CD14-positive monocyte (primary cell): Measurements from ENCODE around the gene LHX4. TPM values are rescaled to one million over a fixed set of nuclear protein-coding genes. Genes with fewer than 3 reads are reported as not detected.
A peak's percentile ranks its signal among the peaks of the same experiment; 100 is the strongest.

Experiments
- DNase-seq, 3 donors: peaks; one replicate each; pipeline ENCODE4 v3.0.0-alpha.2; 2011 to 2022
- H2AFZ ChIP-seq: 2 replicates; pipeline ENCODE4 v1.6.0; 2012; ENCODE audit warnings: mild to moderate bottlenecking, low read depth, low read length, inconsistent platforms; ENCODE audit not compliant: insufficient read depth, poor library complexity, severe bottlenecking
- H3K27ac ChIP-seq, 2 donors: 1 replicate in 1 of 2; 2 replicates in 1 of 2; pipeline ENCODE4 v1.5.1; 2012 to 2013; ENCODE audit warnings: low read length in 2 of 2, control low read depth in 1 of 2, inconsistent platforms in 1 of 2, low read depth in 1 of 2, mild to moderate bottlenecking in 1 of 2
- H3K27me3 ChIP-seq, 2 donors: one replicate each; pipeline versions ENCODE4 v1.6.0 to v1.6.1; 2011 to 2013; ENCODE audit warnings: low read length in 2 of 2; ENCODE audit not compliant: control insufficient read depth in 2 of 2, insufficient read depth in 2 of 2
- H3K36me3 ChIP-seq, 2 donors: replicated peaks in 1 of 2; 1 replicate in 1 of 2; 2 replicates in 1 of 2; pipeline versions ENCODE4 v1.5.1 to v1.6.1; 2012 to 2013; ENCODE audit warnings: low read length in 2 of 2, control low read depth in 1 of 2, inconsistent platforms in 1 of 2, mild to moderate bottlenecking in 1 of 2; ENCODE audit not compliant: insufficient read depth in 2 of 2, control insufficient read depth in 1 of 2
- H3K4me1 ChIP-seq, 2 donors: 1 replicate in 1 of 2; 2 replicates in 1 of 2; pipeline versions ENCODE4 v1.5.1 to v1.6.1; 2012 to 2013; ENCODE audit warnings: low read length in 2 of 2, control low read depth in 1 of 2, inconsistent platforms in 1 of 2, mild to moderate bottlenecking in 1 of 2, moderate library complexity in 1 of 2; ENCODE audit not compliant: insufficient read depth in 2 of 2, control insufficient read depth in 1 of 2
- H3K4me2 ChIP-seq: replicated peaks from 2 replicates; pipeline ENCODE3; 2012; ENCODE audit warnings: low read length, moderate library complexity, mild to moderate bottlenecking; ENCODE audit not compliant: poor library complexity, severe bottlenecking; ENCODE audit errors: extremely low read depth
- H3K4me3 ChIP-seq, 3 experiments: fragments of 200-600 bp in 1 of 3; sonication (generic) in 1 of 3; replicated peaks in 1 of 3; 1 replicate in 2 of 3; 2 replicates in 1 of 3; pipeline ENCODE4 v1.5.1; 2011 to 2013; ENCODE audit warnings: low read length in 3 of 3, mild to moderate bottlenecking in 3 of 3, control low read depth in 2 of 3, low read depth in 2 of 3, inconsistent platforms in 1 of 3, moderate library complexity in 1 of 3
- H3K79me2 ChIP-seq: 2 replicates; pipeline ENCODE4 v1.6.0; 2012; ENCODE audit warnings: mild to moderate bottlenecking, control low read depth, inconsistent platforms, low read length, moderate library complexity; ENCODE audit not compliant: insufficient read depth
- H3K9ac ChIP-seq: 2 replicates; pipeline ENCODE4 v1.6.0; 2017; ENCODE audit warnings: low read length, mild to moderate bottlenecking; ENCODE audit not compliant: insufficient read depth, poor library complexity, severe bottlenecking
- H3K9me3 ChIP-seq, 2 donors: replicated peaks in 1 of 2; 1 replicate in 1 of 2; 2 replicates in 1 of 2; pipeline versions ENCODE4 v1.5.1 to v1.6.1; 2012 to 2013; ENCODE audit warnings: low read length in 2 of 2, control low read depth in 1 of 2; ENCODE audit not compliant: control insufficient read depth in 1 of 2, insufficient read depth in 1 of 2
- H4K20me1 ChIP-seq: 2 replicates; pipeline ENCODE4 v1.6.0; 2012; ENCODE audit warnings: mild to moderate bottlenecking, low read length, control low read depth, moderate library complexity; ENCODE audit not compliant: insufficient read depth
- H3K27ac Mint-ChIP-seq, 7 donors: one replicate each; pipeline ENCODE4 v1.8.0; 2020; ENCODE audit warnings: mild to moderate bottlenecking in 7 of 7, mixed read lengths in 7 of 7, moderate library complexity in 6 of 7, inconsistent platforms in 2 of 7
- H3K27me3 Mint-ChIP-seq, 3 donors: one replicate each; pipeline ENCODE4 v1.8.0; 2021 to 2022; ENCODE audit warnings: low read depth in 3 of 3, mild to moderate bottlenecking in 3 of 3, mixed read lengths in 3 of 3, moderate library complexity in 3 of 3, inconsistent platforms in 1 of 3
- H3K36me3 Mint-ChIP-seq, 2 donors: one replicate each; pipeline ENCODE4 v1.8.0; 2020; ENCODE audit warnings: mixed read lengths in 2 of 2, inconsistent platforms in 1 of 2, mild to moderate bottlenecking in 1 of 2
- H3K4me1 Mint-ChIP-seq: one replicate; pipeline ENCODE4 v1.8.0; 2020; ENCODE audit warnings: mild to moderate bottlenecking, mixed read lengths
- H3K4me3 Mint-ChIP-seq, 2 donors: one replicate each; pipeline ENCODE4 v1.8.0; 2020; ENCODE audit warnings: mild to moderate bottlenecking in 2 of 2, mixed read lengths in 2 of 2, moderate library complexity in 1 of 2
- H3K9me3 Mint-ChIP-seq, 7 donors: one replicate each; pipeline ENCODE4 v1.8.0; 2020 to 2022; ENCODE audit warnings: mixed read lengths in 7 of 7, mild to moderate bottlenecking in 6 of 7, moderate library complexity in 6 of 7, inconsistent platforms in 2 of 7
- WGBS: methylation state at CpG from one replicate; pipeline ENCODE4 v1.1.5; 2013; ENCODE audit warnings: missing lambda C conversion rate; ENCODE audit not compliant: insufficient coverage; 5-methylcytosine and 5-hydroxymethylcytosine counted together
- intact Hi-C, 2 donors: fragments of 100-400 bp; cut with micrococcal nuclease; formaldehyde crosslinking; loops; one replicate each; pipeline versions ENCODE4 v1.15.0 to v1.15.1; 2023
- polyA plus RNA-seq, 3 donors: library from polyadenylated mRNA; depleted of rRNA in 1 of 3; unstranded in 2 of 3; stranded (reverse) in 1 of 3; fragments of 300-500 nt in 2 of 3; fragments of >200 nt in 1 of 3; fragmentation: Illumina TruSeq in 2 of 3; gene quantifications; 1 replicate in 2 of 3; 2 replicates in 1 of 3; pipeline ENCODE4 v1.2.3, GENCODE V29; 2012 to 2021
- TF ChIP-seq, protein P1 (sequence below): fragments of 200-600 bp; IDR thresholded peaks from one replicate; pipeline ENCODE4 v1.8.0; 2022; ENCODE audit warnings: antibody characterized with exemption, mild to moderate bottlenecking

The LHX4 gene
- polyA plus RNA-seq, 3 donors, result not detected

- H3K4me3 ChIP-seq, result no peak overlapping the region
- peaks cover 26 to 45% of the 10 kb centered on the region in 2 donors for H3K36me3 Mint-ChIP-seq
- WGBS, result 100% methylated on average over 3 of the region's 4 CpGs
- DNase-seq, result no peak
- H3K36me3 ChIP-seq, result peaks cover 3 to 13% of the 10 kb centered on the region in 2 donors
- intact Hi-C loops, result loop anchor here in 1 of 2 donors (10.0 kb wide), 1 partner anchor 132 kb away; no protein-coding TSS in a partner anchor
- peaks cover 0 to 3% (median 0%) of the 10 kb centered on the region in 7 donors for H3K9me3 Mint-ChIP-seq
- H3K4me1 Mint-ChIP-seq, result peaks cover 51% of the 10 kb centered on the region
- H2AFZ ChIP-seq, result no peak overlapping the region
- H3K27me3 Mint-ChIP-seq, result peaks cover 0 to 6% (median 3%) of the 10 kb centered on the region in 3 donors
- H3K27ac ChIP-seq, result no peak overlapping the region
- no peak overlapping the region for H3K4me2 ChIP-seq
- TF ChIP-seq, protein P1, sequence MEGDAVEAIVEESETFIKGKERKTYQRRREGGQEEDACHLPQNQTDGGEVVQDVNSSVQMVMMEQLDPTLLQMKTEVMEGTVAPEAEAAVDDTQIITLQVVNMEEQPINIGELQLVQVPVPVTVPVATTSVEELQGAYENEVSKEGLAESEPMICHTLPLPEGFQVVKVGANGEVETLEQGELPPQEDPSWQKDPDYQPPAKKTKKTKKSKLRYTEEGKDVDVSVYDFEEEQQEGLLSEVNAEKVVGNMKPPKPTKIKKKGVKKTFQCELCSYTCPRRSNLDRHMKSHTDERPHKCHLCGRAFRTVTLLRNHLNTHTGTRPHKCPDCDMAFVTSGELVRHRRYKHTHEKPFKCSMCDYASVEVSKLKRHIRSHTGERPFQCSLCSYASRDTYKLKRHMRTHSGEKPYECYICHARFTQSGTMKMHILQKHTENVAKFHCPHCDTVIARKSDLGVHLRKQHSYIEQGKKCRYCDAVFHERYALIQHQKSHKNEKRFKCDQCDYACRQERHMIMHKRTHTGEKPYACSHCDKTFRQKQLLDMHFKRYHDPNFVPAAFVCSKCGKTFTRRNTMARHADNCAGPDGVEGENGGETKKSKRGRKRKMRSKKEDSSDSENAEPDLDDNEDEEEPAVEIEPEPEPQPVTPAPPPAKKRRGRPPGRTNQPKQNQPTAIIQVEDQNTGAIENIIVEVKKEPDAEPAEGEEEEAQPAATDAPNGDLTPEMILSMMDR, result no peak
- peak overlapping the region in 1 of 7 donors; percentile 72 for H3K27ac Mint-ChIP-seq
- H3K4me3 Mint-ChIP-seq, result no peak overlapping the region
- no peaks in the 10 kb centered on the region for H3K27me3 ChIP-seq
- no peaks in the 10 kb centered on the region for H3K79me2 ChIP-seq
- no peaks in the 10 kb centered on the region for H3K9me3 ChIP-seq
- no peak overlapping the region for H3K9ac ChIP-seq
- peaks cover 38 to 50% of the 10 kb centered on the region in 2 donors for H3K4me1 ChIP-seq
- H4K20me1 ChIP-seq, result no peaks in the 10 kb centered on the region
These were observed 42.3 kb downstream of the LHX4 start for GRCh38 chr1:180272395-180272794.

- no peaks in the 10 kb centered on the region for H3K79me2 ChIP-seq
- no peaks in the 10 kb centered on the region for H3K27me3 ChIP-seq
- Mint-ChIP-seq H3K9me3 (peaks cover 0 to 3% (median 0%) of the 10 kb centered on the region in 7 donors), H3K4me3 (no peak overlapping the region), H3K27ac (no peak overlapping the region), H3K4me1 (peaks cover 53% of the 10 kb centered on the region), H3K27me3 (peaks cover 0 to 6% (median 3%) of the 10 kb centered on the region in 3 donors), H3K36me3 (peaks cover 26 to 52% of the 10 kb centered on the region in 2 donors)
- H3K4me3 ChIP-seq, result no peak overlapping the region
- intact Hi-C loops, result loop anchor here in 1 of 2 donors (10.0 kb wide), 1 partner anchor 132 kb away; no protein-coding TSS in a partner anchor
- TF ChIP-seq, protein P1, result no peak
- peaks cover 41 to 53% of the 10 kb centered on the region in 2 donors for H3K4me1 ChIP-seq
- H3K4me2 ChIP-seq, result no peak overlapping the region
- H3K9me3 ChIP-seq, result no peaks in the 10 kb centered on the region
- no peak overlapping the region for H2AFZ ChIP-seq
- H4K20me1 ChIP-seq, result no peaks in the 10 kb centered on the region
- WGBS, result 100% methylated on average over 1 of the region's 2 CpGs
- peaks cover 3 to 13% of the 10 kb centered on the region in 2 donors for H3K36me3 ChIP-seq
- no peak for DNase-seq
- H3K9ac ChIP-seq, result no peak overlapping the region
- H3K27ac ChIP-seq, result no peak overlapping the region
These were observed 43.0 kb downstream of the LHX4 start for GRCh38 chr1:180273066-180273465.
